Bronchial epithelial cell (primary cell): Measurements from ENCODE around the gene OR1K1. TPM values are rescaled to one million over a fixed set of nuclear protein-coding genes. Genes with fewer than 3 reads are reported as not detected.
"Not testable (repeated sequence)": the region's sequence is repeated elsewhere in the genome, so short reads cannot be mapped to it uniquely, and the experiment has no call there.

Experiments
- DNase-seq: peaks from one replicate; pipeline ENCODE4 v3.0.0-alpha.2; 2010; ENCODE audit warnings: low read depth
- FAIRE-seq: peaks from 2 replicates; lab custom pipeline; 2011; peaks lifted over from hg19 to GRCh38; lab: Jason Lieb, UNC
- H3K27me3 ChIP-seq: 2 replicates; pipeline ENCODE4 v1.5.1; 2011; ENCODE audit warnings: low read length; ENCODE audit not compliant: control insufficient read depth, insufficient read depth
- H3K36me3 ChIP-seq: 2 replicates; pipeline ENCODE4 v1.5.1; 2011; ENCODE audit warnings: low read length; ENCODE audit not compliant: control insufficient read depth, insufficient read depth
- H3K4me3 ChIP-seq: 2 replicates; pipeline ENCODE4 v1.5.1; 2011; ENCODE audit warnings: mild to moderate bottlenecking, low read depth, low read length, control low read depth
- total RNA-seq: library from RNA; depleted of rRNA; stranded (reverse); fragments of >200 nt; gene quantifications from 2 replicates; pipeline ENCODE4 v1.2.1, GENCODE V29; 2014
- TF ChIP-seq, protein P1 (sequence below): IDR thresholded peaks from 2 replicates; pipeline ENCODE4 v1.5.1; 2011; ENCODE audit warnings: mild to moderate bottlenecking, moderate library complexity, low read length, control low read depth, inconsistent platforms; ENCODE audit not compliant: insufficient read depth, severe bottlenecking

The OR1K1 gene
- total RNA-seq, 1 donor from 2014 or later, result not detected

DNA sequence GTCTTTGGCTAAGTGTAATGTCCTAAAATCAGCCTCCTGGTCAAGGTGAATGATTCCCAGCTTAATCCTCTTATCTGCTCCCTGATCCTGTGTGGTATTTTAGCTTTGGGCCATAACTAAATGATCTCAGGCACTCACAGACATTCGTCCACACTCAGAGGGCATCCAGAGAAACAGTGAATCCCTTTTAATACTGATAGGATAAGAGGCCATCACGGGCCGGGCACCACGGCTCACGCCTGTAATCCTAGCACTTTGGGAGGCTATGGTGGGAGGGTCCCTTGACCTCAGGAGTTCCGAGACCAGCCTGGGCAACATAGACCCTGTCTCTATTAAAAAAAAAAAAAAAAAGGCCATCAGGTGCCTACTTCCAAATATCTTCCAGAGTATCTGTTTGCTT, 22.1 kb downstream of the OR1K1 start:
- TF ChIP-seq, protein P1, sequence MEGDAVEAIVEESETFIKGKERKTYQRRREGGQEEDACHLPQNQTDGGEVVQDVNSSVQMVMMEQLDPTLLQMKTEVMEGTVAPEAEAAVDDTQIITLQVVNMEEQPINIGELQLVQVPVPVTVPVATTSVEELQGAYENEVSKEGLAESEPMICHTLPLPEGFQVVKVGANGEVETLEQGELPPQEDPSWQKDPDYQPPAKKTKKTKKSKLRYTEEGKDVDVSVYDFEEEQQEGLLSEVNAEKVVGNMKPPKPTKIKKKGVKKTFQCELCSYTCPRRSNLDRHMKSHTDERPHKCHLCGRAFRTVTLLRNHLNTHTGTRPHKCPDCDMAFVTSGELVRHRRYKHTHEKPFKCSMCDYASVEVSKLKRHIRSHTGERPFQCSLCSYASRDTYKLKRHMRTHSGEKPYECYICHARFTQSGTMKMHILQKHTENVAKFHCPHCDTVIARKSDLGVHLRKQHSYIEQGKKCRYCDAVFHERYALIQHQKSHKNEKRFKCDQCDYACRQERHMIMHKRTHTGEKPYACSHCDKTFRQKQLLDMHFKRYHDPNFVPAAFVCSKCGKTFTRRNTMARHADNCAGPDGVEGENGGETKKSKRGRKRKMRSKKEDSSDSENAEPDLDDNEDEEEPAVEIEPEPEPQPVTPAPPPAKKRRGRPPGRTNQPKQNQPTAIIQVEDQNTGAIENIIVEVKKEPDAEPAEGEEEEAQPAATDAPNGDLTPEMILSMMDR, result no peak
- H3K4me3 ChIP-seq, result no peak overlapping the region
- no peak for DNase-seq
- peaks cover 13% of the 10 kb centered on the region for H3K36me3 ChIP-seq
- no peak for FAIRE-seq
- H3K27me3 ChIP-seq, result no peaks in the 10 kb centered on the region

DNA sequence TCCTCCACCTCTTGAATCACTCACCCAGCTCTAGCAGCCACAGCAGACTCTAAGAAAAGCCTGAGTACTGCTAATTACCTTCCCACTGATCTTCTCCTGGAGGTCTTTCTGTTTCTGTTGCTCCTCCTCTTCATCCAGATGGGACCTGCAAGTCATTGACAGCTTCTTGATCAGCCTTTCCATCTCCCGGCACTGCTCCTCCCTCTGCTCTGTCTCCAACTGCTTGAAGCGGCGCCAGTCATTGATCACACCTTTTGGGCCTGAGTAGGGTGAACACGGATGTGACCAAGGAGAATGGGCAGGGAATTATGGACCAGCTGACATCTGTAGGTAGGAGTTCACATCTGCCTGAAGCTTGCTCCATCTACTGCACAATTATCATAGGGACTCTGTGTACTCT, 23.0 kb downstream of the OR1K1 start:
- H3K36me3 ChIP-seq, result peaks cover 13% of the 10 kb centered on the region
- TF ChIP-seq, protein P1, result no peak
- FAIRE-seq (no peak), DNase-seq (no peak)
- H3K4me3 ChIP-seq, result no peak overlapping the region
- no peaks in the 10 kb centered on the region for H3K27me3 ChIP-seq

DNA sequence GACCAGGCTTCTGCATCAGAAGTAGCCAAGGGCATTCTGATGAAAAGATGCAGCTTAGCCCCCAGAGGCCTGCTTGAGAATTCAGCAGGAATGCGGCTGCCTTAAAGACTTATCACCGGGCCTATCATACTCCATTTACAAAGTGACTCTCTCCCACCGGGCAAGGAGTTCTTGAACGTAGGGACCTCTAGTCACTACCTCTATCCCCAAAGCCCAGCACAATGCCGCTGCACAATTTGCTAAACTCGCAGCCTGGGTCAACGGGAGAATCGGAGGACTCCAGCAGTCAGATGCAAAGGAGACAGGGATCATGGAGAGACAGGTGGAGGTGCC, 27.8 kb downstream of the OR1K1 start:
- DNase-seq (peak; percentile 14), FAIRE-seq (no peak)
- Histone ChIP-seq H3K4me3 (peak overlapping the region; percentile 100), H3K27me3 (no peaks in the 10 kb centered on the region), H3K36me3 (peaks cover 7% of the 10 kb centered on the region)
- TF ChIP-seq, protein P1, result no peak

GRCh38 chr9:122828965-122829284, 29.0 kb downstream of the OR1K1 start:
- DNase-seq, FAIRE-seq, H3K27me3 ChIP-seq, H3K36me3 ChIP-seq: not testable (repeated sequence)
- peak overlapping the region; percentile 100 for H3K4me3 ChIP-seq

DNA sequence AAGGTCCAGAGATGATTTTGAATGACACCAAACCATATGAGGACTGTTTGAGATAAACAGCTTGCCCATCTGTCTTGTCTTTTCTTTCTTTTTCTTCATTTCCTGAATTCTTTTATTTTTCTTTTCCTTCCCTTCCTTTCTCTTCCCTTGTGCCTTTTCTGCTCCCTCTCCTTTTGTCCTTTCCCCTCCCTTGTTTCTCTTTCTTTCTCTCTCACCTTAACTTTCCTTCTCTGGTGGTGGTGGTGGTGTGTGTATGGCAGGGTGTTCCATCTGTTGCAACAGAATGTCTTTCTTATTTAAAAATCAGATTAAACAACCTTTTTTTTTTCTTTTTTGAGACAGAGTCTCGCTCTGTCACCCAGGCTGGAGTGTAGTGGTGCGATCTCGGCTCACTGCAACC, 32.3 kb downstream of the OR1K1 start:
- DNase-seq, result no peak
- no peaks in the 10 kb centered on the region for H3K27me3 ChIP-seq
- TF ChIP-seq, protein P1, result no peak
- H3K4me3 ChIP-seq, result no peak overlapping the region
- FAIRE-seq, result no peak
- no peaks in the 10 kb centered on the region for H3K36me3 ChIP-seq

- TF ChIP-seq, protein P1, result no peak
- DNase-seq, result no peak
- Histone ChIP-seq H3K27me3 (no peaks in the 10 kb centered on the region), H3K4me3 (no peak overlapping the region), H3K36me3 (no peaks in the 10 kb centered on the region)
- FAIRE-seq, result no peak
Observed at GRCh38 chr9:122835313-122835731, 35.4 kb downstream of the OR1K1 start.
